GM19035 (cell line): ENCODE results near the gene SETD2.
"Not testable (repeated sequence)": the region's sequence is repeated elsewhere in the genome, so short reads cannot be mapped to it uniquely, and the experiment has no call there.

Experiments
- ATAC-seq: cut with Tn5 transposase; IDR thresholded peaks from one replicate; pipeline ENCODE4 v1.9.1; 2021; ENCODE audit not compliant: unreplicated experiment

The SETD2 gene

GRCh38 chr3:47156396-47156795 is 7.5 kb downstream of the SETD2 start:
- ATAC-seq, result no peak

GRCh38 chr3:47152578-47152977 is 11.3 kb downstream of the SETD2 start:
- no peak for ATAC-seq

GRCh38 chr3:47151836-47152235 is 12.1 kb downstream of the SETD2 start:
- no peak for ATAC-seq

- no peak for ATAC-seq
Observed at GRCh38 chr3:47149339-47149933, 14.5 kb downstream of the SETD2 start.

GRCh38 chr3:47145272-47145671 is 18.6 kb downstream of the SETD2 start:
- ATAC-seq, result no peak

- ATAC-seq, result no peak
Observed at GRCh38 chr3:47143068-47143467, 20.8 kb downstream of the SETD2 start.

- not testable (repeated sequence) for ATAC-seq
Observed at GRCh38 chr3:47142536-47142935, 21.4 kb downstream of the SETD2 start.

GRCh38 chr3:47140973-47141461 is 22.9 kb downstream of the SETD2 start:
- ATAC-seq, result peak; percentile 86

- ATAC-seq, result not testable (repeated sequence)
Observed at GRCh38 chr3:47140553-47140952, 23.4 kb downstream of the SETD2 start.

- ATAC-seq, result no peak
Observed at GRCh38 chr3:47134311-47134710, 29.6 kb downstream of the SETD2 start.

- no peak for ATAC-seq
Observed at GRCh38 chr3:47133641-47134040, 30.3 kb downstream of the SETD2 start.

GRCh38 chr3:47130557-47130956 is 33.4 kb downstream of the SETD2 start:
- no peak for ATAC-seq

GRCh38 chr3:47128137-47128536 is 35.8 kb downstream of the SETD2 start:
- ATAC-seq, result no peak

GRCh38 chr3:47123857-47124256 is 40.1 kb downstream of the SETD2 start:
- ATAC-seq, result no peak

- ATAC-seq, result no peak
Observed at GRCh38 chr3:47121409-47121808, 42.5 kb downstream of the SETD2 start.

GRCh38 chr3:47120138-47120537 is 43.8 kb downstream of the SETD2 start:
- ATAC-seq, result no peak

- not testable (repeated sequence) for ATAC-seq
Observed at GRCh38 chr3:47119387-47119786, 44.5 kb downstream of the SETD2 start.

GRCh38 chr3:47117807-47118364 is 46.0 kb downstream of the SETD2 start:
- ATAC-seq, result no peak

GRCh38 chr3:47115524-47115923 is 48.4 kb downstream of the SETD2 start:
- ATAC-seq, result not testable (repeated sequence)

GRCh38 chr3:47113669-47114365 is 50.1 kb downstream of the SETD2 start:
- no peak for ATAC-seq

- no peak for ATAC-seq
Observed at GRCh38 chr3:47112997-47113396, 50.9 kb downstream of the SETD2 start.

- ATAC-seq, result no peak
Observed at GRCh38 chr3:47109393-47109792, 54.5 kb downstream of the SETD2 start.
